A204.1 (cell line): ENCODE measurements around the gene CCDC3.
"Not testable (repeated sequence)": the region's sequence is repeated elsewhere in the genome, so short reads cannot be mapped to it uniquely, and the experiment has no call there.

Source experiments
- FAIRE-seq: peaks from 2 replicates; lab custom pipeline; 2012; peaks lifted over from hg19 to GRCh38; lab: Jason Lieb, UNC

Gene CCDC3

DNA sequence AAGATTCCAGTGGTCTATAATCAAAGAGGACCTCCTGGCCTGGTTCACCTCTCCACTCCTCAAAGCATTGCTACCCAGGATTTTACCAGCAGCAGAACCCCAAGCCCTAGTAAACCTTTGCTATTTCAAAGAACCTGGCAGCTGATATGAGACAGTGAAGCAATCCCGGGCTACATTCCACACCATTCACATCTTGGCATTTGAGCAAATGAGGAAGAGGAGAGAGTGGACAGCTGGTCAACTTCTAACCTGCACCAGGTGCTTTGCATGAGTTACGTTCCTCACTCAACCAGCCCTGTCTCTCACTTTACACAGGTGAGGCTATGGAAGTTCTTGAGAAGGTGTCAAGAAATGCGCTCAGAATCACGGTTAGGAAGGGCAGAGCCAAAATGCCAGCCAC, 1.1 kb downstream of the CCDC3 start:
- no peak for FAIRE-seq

DNA sequence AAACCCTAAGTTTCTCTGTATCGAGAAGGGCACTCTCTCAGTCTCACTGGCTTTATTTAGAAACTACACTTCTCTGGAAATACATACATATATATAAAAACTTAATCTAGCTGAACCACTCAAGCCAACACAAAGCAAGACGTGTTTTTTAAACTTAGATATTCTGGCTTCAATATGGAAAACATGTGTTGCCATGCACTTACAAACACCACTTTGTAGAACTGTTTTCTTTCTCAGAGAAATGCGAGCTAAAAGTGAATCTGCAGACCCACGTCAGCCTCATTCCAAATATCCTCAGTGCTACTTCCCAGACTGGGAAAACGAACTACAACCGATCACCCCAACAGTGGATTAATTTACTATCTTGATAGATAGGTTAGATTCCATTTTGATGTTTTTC, 1.7 kb downstream of the CCDC3 start:
- no peak for FAIRE-seq

DNA sequence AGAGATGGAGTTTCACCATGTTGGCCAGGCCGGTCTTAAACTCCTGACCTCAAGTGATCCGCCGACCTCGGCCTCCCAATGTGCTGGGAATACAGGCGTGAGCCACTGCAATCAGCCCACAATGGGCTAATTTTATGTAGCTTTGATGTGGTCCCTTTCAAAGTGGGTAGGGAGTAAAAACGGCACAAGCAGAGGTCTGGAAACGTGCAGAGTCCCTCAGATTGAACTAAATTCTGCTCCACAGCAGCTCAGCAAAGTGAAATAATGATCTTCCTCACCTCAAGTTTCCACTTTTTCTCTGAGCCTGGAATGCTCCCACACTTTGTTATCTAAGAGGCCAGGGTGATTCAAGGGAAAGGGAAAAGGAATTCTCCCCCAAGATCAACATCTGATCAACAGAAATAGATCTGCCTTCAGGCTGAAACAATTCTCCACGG, 6.1 kb downstream of the CCDC3 start:
- FAIRE-seq = no peak

DNA sequence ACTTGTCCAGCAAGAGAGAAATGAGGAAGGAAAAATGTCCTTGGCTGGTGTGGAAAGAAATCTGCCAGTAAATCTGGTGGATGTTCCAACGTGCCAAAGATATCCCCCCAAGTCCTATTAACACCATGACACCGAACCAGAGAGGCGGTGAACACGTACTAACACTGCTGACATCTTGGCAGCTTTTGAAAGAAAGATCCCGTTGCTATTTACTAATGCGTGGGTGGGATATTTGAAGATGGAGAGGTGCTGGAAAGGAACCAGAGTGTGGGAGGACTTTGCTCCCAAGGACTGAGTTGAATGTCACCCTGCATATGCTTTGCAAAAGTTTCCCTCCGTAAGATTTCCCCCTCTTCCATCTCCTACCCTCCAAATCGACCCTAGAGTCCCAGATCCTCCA, 7.9 kb downstream of the CCDC3 start:
- no peak for FAIRE-seq

DNA sequence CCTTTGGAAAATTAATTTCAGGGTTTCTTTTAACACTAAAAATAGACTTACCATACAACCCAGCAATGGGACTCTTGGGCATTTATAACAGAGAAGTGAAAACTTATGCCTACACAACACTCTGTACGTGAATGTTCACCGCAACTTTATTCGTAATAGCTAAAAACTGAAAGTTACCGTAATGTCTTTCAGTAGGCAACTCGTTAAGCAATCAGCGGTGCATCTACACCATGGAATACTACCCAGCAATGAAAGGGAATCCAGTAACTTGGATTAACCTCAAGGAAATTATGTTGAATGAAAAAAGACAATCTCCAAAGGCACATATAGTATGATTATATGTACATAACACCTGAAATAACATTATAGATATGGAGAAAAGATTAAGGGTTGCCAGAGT, 16.2 kb downstream of the CCDC3 start:
- FAIRE-seq = no peak

DNA sequence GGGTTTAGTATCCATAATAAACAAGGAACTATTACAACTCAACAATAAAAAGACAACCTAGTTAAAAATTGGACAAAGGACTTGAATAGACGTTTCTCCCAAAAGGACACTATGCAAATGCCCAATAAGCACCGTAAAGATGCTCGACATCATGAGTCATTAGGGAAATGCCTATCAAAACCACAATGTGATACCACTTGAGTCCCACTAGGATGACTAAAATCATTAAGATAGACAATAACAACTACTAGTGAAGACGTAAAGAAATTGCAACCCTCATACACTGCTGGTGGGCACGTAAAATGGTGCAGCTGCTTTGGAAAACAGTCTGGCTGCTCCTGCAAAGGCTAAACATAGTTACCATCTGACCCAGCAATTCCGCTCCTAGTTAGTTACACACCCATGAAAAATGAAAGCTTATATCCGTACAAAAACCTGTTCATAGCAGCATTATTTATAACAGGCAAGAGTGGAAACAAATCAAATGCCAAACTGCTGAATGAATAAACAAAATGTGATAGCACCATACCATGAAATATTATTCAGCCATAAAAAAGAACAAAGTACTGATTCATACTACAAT, 17.3 kb downstream of the CCDC3 start:
- no peak for FAIRE-seq

DNA sequence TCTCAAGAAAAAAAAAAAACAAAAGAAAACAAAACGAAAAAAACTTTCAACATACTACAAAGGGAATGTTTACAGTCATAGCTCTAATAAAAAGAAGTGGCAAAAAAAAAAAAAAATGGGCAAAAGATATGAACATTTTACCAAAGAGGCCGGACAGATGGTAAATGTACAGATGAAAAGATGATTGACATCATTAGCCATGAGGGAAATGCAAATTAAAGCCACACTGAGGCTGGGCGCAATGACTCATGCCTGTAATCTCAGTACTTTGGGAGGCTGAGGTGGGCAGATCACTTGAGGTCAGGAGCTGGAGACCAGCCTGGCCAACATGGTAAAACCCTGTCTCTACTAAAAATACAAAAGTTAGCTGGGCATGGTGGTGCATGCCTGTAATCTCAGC, 17.9 kb downstream of the CCDC3 start:
- FAIRE-seq = not testable (repeated sequence)

DNA sequence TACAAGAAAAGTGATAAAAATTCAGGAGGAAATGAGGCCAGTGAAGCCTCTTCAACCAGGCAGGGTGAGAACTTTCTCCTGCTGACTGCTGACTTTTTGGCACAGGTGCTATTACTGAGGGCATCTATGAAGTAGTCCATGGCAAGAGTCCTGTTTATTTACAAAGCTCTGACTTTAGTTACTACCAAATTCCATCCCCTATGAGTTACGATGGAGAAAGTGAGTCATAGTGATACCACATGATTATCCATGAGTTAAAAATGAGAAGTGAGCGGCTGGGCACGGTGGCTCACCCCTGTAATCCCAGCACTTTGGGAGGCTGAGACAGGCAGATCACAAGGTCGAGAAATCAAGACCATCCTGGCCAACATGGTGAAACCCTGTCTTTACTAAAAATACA, 19.9 kb downstream of the CCDC3 start:
- FAIRE-seq = no peak

DNA sequence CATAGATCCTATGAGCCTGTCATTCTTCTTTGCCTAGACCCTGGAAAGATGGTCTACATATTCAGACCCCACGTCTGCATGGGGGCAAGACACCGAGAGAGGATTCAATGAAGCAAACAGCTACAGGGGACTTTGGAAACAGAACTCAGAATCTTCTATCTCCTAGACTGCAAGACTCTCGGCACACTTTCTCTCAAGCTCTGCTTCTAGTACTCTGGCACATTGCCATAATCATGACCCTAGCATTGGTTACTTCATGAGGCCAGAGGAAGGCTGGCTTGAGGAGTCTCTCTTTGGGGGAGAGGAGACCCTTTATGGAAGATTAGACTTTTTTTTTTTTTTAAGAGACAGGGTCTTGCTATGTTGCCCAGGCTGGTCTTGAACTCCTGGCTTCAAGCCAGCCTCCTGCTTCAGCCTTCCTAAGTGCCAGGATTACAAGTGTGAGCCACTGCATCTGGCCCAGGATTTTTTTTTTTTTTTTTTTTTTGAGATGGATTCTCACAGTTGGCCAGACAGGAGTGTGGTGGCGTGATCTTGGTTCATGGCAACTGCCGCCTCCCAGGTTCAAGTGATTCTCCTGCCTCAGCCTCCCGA, 20.7 kb downstream of the CCDC3 start:
- FAIRE-seq = no peak

DNA sequence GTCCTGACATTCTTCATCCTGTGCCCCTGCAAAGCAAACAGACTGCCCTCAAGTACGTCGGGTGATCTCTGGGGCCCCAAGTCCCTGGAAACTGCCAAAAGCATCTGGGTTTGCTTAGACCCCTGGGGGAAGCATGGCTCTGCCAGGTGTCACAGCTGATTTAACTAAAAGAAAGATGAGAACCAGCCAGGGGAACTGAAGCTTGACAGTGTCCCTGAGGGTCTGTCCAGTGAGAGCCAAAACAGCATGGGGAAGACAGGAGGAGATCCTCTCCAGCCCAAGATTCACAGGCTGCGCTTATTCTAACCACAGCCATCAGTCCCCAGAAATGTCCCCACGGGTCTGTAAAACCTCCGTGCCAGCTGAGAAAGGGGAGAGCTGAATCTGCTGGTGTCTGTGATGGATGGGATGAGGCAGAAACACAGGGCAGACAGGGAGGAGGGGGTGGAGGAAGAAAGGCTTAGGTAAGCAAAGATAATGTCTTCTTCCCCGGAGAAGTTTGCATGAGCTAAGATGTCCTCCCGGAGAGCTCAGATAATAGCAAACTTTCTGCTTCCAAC, 21.3 kb downstream of the CCDC3 start:
- no peak for FAIRE-seq

DNA sequence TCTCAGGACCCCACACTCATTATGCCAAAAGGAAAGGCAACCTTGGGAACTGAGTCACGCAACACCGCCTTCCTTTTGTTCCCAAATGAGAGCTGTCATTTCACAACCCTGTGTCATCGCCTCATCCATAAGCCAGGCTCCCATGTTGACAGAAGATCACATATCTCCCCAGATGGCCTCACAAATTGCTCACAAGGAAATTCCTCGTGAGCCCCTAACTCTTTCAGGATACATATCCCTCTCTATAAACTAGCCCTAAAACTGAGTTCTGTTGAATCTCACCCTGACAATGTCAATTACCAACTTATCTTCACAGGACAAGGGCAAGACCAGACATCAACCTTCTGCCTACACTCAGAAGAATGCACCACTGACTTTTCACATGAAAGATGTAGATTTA, 22.6 kb downstream of the CCDC3 start:
- no peak for FAIRE-seq

DNA sequence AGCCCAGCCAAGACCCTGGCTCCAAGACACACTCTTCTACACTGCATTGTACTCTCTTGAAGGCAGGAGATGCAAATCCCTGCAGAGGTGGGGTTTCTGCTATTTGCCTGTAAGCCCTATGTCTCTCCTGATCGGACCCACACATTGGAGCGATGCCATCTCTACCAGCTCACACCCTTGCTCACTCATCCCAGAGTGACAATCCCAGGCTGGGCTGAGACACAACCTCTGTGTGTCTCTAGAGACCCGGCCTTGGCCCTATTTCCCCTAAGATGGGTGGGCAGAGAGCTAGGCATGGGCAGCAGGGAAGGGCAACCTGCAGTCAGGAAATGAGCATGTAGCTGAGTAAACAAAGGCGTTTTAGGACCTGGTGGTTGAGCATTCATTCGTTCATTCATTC, 25.6 kb downstream of the CCDC3 start:
- no peak for FAIRE-seq

DNA sequence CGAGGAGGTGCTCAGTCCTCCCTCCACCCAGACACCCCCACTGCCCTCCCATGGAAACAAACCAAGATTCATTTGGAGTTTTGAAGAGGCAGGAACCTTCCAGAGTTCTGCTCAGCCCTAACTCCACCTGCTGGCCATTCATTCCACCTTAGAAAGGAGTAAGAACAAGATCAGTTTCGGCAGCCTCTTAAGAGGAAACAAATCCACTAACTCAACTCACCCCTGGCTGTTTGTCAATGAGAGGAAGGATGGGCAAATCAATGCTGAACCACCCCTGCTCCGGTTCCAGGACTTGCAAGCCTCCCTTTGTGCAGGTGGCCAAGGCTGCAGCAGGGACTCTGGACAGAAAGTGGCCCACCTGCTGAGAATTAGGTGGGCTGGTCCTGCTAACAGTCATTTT, 26.2 kb downstream of the CCDC3 start:
- FAIRE-seq = no peak

DNA sequence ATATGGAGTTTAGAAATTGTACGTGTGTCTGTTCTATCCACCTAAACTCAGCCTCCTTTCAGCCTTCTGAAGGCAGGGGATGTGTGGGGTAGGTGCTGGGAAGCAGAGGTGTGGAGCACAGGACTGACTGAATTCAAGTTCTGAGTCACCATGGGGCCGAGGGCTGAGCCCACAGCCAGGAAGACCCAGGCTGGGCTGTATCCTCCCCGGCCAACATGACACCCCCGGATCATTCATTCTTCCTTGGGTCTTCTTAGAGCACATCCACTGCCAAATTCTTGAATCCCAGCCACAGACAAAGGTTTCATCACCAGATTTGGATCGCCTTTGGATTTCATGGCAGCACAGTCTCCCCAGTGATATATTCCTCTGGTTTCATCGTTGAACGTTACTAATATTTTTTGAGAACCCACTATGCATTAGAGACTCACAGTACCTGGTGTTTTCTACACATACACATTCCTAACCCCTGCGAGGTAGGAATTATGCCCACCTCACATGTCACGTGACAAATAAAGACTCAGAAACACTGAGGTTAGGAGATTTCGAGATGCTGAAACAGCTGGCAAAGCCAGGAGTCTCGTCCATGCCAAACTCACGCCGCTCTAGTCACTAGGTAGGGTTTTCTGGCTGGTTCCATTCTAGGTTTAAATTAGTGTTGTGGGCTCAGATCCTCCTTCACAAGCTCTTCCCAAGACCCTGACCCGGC, 26.9 kb downstream of the CCDC3 start:
- no peak for FAIRE-seq

DNA sequence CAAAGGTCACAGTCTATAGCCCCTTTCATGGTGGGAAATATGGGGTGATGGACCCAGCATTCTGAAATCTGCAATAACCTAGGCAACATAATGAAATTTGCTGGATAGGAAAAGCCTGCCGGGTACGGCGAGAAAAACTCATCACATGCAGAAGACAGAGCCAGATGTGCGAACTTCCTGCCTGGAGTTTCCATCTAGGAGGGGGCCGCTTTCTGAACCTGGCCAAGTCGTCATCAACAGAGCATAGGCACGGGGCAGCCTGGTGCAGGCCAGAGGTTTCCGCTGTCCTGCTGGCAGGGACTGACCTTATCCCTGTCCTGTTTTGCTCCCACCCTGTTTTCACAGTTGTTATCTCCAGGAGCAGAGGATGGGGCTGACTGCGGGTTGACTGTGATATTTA, 27.4 kb downstream of the CCDC3 start:
- no peak for FAIRE-seq

DNA sequence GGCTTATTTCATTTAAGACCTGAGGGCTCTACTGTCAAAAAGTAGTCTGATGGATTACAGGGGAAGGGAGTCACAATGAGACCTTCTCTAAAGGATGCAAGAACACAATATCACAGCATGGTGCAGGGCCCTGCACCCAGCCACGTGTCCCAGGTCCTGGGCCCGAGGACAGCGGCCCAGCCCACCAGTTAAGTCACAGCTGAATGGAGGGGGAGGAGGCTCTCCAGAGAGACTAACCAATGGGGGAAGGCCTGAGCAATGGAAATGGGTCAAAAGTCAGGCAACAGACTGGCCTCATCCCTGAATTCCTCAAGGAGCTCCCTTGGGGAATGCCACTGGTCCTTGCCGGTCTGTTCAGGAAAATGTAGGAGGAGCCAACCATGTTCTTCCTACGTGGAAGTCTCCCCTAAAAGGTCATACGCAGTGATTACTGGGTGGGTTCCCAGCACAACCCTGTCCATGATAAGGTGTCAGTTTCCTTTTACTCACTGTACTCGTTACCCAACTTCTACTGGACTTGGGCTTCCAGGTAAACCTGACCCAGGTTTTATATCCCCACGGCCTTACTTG, 28.3 kb downstream of the CCDC3 start:
- FAIRE-seq = no peak

DNA sequence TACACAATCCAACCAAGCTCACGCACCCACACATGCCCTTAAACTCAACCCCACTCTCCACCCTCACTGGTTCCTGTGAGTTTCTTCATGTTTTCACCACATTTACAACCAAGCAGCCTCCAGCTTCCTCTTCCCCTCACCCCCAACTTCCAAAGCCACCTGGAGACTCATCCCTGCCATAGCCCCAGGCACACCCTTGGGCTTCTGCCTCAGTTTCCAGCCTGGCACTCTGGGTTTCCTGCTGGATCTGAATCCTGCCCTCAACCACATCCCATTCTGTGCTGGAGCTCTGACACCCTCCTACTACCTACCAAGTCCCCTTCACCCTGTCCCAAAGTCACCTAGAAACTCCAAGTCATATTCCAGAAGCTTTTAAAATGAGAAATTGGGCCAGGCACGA, 29.4 kb downstream of the CCDC3 start:
- FAIRE-seq = no peak

DNA sequence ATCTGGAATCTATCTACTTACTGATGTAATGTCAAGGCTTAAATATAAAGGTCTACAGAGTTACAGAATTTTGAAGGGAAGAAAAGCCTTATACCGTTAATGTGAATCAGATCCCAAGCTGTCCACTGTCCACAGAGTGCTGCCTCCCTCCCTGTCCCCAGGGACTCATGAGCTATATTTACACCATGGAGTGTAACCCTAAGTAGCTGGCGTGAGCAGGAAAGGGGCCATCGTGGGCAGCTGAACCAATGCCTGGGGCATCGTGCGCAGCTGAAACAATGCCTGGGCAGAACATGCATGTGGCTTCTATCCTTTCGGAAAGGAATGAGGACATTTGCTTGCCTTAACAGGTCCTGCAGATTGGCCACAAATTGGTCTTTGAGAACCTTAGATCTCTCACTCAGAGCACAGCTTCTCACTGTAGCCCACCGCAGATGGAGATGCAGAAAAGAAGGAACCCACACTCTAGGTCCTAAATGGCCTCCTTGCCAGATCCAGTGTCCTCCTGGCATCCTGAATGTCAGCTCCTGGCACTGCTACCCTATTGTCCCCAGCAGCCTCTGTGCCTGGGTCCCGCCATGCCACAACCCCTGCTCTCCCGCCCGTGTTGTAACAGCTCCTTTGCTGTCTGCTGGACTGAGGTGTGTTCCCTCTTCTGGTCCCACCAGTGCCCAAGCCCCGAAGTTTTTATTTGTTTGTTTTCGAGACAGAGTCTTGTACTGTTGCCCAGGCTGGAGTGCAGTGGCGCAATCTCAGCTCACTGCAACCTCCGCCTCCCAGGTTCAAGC, 30.3 kb downstream of the CCDC3 start:
- FAIRE-seq = no peak

DNA sequence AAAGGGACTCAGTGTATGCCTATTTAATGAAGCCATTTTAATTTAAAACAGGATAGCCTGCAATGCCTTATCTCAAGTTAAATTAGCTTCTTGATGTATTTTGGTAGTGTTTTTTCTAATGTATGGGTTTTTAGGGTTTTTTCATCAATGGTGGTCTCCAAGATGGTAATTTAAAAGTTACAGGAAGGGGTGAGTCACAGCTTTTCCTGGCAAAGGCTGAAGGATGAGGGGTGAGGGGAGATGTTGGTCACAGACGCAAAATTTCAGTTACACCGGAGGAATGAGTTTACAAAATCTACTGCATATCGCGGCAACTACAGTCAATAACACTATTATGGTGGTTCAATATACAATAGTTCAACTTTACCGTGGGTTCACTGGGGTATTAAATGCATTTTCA, 31.6 kb downstream of the CCDC3 start:
- no peak for FAIRE-seq

DNA sequence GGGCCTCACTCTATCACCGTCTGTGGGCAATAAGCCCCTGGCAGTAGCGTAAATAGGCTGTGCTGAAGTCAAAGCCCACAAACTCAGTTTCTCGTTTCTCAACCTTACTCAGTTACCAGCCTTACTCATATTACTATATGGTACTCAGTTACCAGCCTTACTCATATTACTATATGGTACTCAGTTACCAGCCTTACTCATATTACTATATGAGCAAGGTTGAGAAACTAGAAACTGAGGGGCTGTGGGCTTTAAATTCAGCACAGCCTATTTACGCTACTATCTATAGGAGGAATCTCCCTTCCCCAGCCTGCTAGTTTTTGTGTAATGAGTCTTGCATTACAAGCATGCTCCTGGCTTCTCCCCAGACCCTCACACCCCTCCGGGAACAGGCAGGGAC, 35.4 kb downstream of the CCDC3 start:
- no peak for FAIRE-seq

DNA sequence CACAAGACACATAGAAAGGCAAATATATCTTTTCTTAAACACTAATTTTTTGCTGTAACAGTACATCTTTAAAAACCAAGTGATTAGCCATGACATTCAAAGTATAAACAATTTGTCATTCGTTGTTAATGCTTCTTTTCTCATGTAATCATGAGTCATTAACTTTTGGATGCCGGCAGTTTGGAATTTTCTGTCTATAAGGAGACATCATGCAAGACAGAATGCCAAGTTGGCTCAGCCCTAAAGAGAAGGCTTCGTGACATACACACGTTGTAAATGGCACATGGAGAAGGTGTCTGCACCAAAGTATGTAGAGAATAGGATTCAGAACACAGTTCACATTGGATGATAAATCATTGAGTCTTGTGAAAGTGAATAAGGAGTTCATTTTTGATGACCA, 35.9 kb downstream of the CCDC3 start:
- no peak for FAIRE-seq

DNA sequence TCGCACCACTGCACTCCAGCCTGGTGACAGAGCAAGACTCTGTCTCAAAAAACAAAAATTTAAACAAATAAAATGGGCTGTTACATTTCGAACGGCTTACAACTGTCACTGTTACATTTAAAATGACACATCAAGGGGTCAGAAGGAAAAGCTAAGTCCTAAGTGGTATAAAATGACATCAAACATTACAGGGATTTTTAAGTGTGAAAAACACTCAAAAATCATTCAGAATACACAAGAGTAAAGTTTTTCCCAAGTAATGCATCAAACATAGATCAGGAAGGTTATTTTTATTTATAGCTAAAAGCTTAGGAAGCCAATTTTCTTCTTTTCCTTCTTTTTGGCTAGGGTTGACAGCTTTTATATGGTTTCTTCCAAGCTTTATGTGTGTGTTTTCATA, 39.0 kb downstream of the CCDC3 start:
- FAIRE-seq = no peak
